HG02642 (cell line): ENCODE results near the gene SPOCK3.
"Not testable (repeated sequence)": the region's sequence is repeated elsewhere in the genome, so short reads cannot be mapped to it uniquely, and the experiment has no call there.

Experiments used
- ATAC-seq: cut with Tn5 transposase; IDR thresholded peaks from one replicate; pipeline ENCODE4 v1.9.1; 2021; ENCODE audit warnings: mild to moderate bottlenecking; ENCODE audit not compliant: unreplicated experiment, poor library complexity

The SPOCK3 gene

DNA sequence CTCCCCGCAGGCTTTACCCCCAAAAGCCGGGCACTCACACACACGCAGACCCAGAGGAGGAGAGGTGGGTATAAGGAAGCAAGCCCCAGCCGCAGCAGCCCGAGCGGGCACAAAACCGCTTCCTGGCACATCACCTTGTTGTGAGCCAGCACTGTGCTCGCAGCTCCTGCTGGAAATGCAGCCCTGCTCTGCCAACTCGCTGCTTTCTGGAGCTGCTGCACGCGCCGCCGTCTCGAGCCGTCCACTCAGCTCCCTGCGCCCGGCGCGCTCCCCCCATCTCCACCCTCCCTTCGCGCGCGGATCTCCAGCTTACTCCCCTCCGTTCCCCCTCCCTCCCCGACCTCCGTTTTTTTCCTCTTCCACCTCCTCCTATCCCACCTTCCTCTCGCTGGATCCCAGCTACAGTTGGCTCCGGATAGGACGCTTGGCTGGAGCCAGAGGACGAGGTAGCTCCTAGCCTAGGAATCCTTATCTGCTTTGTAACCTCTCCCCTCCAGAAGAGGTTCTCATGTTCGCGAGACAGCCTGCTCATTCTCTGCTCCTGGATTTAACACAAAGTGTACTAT lies at the start of gene SPOCK3:
TSS of gene SPOCK3 (minus strand) at position 179 of the 566 bp plus-strand sequence.
- ATAC-seq: peak; percentile 43

DNA sequence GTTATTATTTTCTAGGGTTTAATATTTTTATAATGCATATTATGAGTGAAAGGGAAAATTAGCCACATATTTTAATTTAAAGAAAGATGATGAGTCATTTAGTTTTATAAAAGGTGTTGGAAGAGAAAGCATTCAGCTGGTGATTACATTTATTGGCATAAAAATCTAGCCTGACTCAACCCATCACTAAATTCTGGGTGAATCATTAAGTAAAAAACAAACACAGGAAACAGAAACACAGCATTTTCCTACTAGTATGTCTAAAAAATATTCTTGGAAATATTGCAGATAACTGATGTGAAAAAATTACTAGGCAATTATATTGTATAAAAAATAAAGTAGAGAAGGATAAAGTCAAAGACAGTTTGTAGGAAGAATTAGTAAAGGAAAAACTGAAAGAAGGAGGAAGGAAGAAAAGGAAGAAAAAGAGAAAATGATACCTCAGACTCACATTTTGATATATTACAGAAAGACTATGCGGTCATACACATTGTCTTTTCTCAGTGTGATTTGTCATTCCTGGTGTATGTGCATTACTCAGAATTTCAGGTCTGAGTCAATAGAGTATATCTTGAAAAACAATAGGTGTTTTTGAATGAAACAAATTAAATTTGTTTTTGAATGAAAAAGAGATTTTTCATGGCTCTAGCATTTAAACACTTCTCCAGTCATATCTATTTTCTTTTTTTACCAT lies 48.0 kb upstream of the SPOCK3 start:
- no peak for ATAC-seq

DNA sequence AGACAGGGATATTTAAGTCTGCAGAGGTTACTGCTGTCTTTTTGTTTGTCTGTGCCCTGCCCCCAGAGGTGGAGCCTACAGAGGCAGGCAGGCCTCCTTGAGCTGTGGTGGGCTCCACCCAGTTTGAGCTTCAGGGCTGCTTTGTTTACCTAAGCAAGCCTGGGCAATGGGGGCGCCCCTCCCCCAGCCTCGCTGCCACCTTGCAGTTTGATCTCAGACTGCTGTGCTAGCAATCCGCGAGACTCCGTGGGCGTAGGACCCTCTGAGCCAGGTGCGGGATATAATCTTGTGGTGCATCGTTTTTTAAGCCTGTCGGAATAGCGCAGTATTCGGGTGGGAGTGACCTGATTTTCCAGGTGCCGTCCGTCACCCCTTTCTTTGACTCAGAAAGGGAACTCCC lies 47.3 kb upstream of the SPOCK3 start:
- ATAC-seq: not testable (repeated sequence)

DNA sequence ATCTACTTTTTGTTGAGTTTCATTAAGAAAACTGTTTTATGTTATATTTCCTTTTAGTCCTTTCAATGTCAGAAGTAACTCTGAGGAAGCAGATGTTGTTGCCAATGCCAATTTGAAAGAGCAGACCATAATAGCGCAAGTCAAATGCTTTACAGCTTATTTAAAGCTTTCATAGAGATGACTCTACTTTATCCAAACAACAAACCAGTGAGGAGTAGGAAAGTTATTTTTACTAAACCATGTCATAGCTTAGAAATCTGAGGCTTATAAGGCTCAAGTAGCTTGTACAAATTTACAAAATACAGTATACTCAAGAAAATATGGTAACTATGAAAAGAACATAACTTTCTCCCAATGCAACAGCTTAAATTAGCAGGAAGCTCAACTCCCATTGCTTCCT lies 40.1 kb upstream of the SPOCK3 start:
- no peak for ATAC-seq

DNA sequence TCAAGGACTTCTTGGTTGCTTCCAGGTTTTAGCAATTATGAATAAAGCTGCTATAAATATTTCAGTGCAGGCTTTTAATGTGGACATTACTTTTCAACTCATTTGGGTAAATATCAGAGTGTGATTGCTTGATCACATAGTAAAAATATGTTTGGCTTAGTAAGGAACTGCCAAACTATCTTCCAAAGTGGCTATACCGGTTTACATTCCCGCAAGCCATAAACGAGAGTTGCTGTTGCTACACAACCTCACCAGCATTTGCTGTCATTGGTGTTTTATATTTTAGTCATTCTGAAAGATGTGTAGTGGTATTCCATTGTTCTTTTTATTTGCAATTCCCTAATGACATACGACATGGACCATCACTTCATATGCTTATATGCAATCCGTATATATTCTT lies 30.9 kb upstream of the SPOCK3 start:
- no peak for ATAC-seq

DNA sequence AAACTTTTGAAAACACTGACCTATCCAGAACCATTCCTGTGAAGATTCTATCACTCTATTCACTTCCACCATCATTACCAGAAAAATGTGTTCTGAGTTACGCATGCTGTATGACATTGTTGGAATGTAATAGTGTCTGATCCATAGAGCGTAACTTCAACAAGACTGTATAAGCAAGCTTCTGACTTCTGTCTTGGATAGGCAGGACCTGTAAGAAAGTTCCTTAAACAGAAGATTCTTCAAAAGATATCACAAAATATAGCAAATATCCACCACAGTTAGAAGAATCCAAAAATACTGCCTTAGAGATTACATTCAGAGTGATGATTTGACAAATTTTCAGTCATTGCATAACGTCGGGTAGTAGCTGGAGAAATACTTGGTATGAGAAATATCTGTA lies 14.0 kb upstream of the SPOCK3 start:
- no peak for ATAC-seq

DNA sequence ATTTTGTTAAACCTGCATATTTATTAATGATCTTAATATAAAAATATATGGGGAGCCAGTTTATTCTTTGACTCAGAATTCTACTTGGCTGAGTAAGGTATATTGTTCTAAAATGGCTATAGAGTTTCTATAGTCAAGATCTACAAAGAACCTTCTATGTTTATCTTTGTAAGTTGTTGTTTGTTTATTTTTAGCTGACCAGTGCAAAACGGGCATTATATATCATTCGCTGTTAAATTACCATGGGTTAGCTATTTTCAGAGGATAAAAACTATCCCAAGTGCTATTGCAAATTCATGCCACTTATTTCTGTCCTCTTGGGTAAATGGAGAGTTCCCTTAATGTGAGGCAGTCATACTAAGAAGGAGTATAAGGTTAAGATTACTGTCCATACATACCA lies 5.3 kb upstream of the SPOCK3 start:
- ATAC-seq: no peak

DNA sequence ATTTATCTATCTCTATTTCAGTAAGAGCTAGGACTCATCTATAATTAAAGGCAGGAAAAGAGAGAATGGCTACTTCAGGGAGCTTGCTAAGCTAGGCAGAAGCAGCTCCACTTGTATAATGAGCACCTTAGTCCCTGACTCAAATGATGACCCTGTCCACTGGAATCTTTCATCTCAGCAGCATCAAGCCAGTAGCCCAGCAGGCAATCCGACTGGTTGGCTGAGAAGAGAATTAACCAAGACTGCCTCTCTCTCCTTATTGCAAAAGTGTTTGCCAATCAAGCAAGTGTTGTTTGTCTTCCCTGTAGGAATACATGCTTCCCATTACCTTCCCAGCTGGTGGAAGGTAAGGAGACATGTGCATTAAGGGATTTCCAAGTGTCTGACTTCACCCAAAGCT lies 3.9 kb upstream of the SPOCK3 start:
- ATAC-seq: no peak

DNA sequence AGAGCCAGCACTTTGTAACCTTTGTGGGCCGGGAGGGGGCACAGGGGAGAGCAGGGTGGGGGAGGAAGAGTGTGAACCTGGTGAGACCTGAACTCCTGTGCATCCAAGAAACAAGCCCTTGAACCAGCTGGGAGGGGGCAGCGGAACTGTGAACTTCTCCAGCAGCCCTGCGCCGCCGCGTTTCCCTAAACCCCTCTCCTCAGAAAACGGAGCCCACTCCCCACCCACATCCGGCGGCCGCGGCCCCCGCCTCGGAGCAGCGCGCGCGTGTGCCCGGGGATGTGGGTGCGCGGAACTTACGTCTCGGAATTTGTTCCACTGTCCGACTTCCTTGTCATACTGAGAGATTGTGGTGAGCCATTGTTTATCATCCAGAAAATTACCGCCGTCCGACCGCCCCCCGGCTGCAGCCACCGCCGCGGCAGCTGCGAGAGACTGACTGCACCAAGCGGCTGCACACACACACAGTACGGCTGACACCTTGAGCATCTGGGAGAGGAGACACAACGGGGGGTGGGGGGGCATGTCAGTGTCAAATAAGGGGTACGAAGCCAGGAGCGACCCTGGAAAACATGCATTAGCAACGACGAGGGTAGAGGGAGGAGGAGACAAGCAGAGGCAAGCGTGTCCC lies 494 bp downstream of the SPOCK3 start:
- ATAC-seq: peak; percentile 78

DNA sequence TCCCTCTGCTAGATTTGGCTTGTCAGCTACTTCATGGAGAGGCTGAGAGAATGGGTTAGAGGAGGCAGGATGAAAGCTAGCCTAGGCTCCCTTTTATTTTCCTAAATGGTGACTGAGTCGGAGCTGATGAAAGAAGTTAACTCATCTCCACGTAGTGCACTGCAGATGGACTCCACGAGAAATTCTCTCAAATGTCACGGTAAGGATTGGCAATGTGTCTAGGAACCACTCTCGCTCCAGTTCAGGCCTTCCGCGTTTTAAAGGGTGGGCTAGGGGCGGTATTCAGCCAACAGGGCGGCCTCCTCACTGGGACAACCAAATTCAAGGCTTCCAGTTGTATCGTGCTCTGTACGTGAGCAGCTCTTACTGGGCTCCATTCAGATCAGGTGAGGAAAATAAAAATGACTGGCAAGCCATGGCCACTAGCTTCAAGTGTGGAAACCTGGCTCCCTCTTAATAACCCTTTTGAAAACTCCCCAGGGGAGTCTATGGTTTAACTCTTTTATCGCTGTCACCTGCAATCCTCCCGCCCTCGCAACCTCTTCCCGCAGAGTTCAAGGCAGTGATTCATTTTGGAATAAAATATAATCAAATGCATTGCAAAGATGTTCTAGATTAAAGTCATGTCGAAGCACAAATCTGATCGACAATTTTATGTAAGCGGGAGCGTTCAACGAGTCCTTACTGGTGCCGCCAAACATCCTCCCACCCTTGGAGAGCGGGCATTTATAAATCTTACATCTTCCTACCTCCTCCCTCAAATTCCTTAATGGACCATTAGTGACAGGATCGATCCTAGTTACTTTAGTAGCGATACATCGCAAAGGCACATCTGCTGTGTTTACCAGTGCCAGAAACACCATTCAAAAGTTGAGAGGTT lies 1.2 kb downstream of the SPOCK3 start:
- ATAC-seq: no peak

DNA sequence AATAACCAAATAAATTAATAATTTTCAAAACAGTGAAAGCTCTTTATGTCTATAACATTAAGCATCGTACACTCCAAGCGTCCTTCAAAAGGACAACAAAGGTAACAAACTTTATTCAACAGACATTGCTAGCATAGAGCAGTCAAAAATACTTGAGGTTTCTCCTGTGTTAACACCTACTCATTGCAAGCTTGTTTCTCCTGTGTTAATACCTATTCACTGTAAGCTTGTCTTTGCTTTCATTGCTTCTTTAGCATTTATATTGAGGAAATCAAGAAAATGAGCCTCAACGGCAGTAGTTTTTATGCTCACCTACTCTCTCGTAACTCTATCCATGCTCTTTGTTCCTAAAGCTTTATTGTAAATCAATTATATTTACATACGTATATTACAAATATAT lies 3.5 kb downstream of the SPOCK3 start:
- no peak for ATAC-seq

DNA sequence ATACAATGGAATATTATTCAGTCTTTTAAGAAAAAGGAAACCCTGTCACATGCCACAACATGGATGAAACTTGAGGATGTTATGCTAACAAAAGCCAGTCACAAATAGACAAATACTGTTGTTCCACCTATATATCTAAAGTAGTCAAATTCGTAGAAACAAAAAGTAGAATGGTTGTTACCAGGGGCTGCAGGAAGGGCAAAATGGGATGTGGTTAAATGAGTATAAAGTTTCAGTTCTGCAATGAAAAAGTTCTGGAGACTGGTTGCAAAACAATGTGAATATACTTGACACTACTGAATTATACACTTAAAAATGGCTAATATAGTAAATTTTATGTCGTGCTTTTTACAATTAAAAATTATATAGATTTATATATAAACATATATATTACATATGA lies 12.2 kb downstream of the SPOCK3 start:
- peak; percentile 89 for ATAC-seq

DNA sequence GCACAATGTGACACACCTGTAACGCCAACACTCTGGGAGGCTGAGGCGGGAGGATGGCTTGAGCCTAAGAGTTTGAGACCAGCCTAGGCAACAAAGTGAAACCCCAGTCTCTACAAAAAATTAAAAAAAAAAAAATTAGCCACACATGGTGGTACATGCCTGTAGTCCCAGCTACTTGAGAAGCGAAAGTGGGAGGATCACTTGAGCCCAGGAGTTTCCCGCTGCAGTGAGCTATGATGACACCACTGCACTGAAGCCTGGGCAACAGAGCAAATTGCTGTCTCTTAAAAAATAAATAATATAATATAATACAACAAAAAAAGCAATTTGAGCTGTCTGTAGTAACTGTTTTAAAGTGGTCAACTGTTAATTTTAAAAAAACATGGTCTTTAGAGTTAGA lies 13.2 kb downstream of the SPOCK3 start:
- ATAC-seq: no peak

DNA sequence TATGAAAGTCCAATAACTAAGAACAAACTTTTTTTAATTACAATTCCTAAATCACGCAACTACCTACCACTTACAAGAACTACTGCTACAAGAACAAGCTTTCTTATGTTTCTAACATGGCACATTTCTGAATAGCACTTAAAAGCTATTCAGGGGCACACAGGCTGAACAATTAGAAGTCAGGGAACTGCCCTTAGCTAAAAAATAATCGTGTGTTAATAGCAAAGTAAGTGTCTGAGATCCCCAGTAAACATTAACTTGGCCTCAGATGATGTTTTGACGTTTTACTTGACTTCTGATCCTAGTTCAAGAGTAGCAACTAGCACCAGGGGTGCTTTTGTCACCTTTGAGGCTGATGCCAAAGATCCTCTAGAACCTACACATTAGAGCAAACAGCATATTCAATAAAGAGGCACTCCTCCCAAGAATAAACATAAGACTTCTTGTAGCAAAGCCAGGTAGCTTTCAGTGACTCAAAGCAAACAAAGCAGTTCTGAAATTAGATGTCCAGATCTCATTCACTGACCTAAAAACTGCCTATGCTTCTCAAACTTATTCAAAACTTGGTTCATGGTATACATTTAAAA lies 16.2 kb downstream of the SPOCK3 start:
- ATAC-seq: no peak

DNA sequence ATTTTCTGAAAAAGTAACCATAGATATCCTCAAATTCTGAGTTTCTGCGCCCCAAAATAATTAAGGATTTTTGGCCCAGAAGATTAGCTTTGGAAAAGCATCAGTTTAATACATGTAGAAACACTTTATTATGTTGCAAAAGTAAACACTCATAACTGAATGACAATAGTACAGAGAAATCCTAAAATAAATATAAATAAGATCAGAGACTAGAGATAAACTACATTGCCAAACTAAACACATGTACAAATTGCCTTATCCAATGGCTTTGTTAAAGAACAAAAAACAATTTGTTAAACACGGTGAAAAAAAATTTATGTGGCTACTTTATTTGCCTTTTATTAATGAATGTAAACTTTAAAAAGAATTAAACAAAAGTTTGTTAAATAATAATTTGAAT lies 17.5 kb downstream of the SPOCK3 start:
- no peak for ATAC-seq

DNA sequence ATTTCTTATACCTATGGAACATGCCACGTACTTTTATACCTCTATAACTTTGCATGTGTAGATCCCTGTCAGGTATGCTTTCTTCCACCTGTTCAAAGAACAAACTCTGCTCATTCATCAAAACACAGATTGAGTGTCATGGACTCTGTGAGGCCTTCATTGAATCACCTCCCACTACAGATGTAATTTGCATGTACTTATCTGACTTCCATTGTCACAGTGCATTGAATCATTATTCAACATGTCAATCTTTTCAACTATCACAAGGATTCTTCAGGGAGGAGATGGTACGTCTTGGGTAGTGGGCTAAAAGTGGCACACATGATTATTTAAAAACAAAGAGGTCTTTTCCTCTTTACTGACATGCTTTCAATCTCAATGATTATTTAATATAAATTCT lies 24.1 kb downstream of the SPOCK3 start:
- ATAC-seq: no peak

DNA sequence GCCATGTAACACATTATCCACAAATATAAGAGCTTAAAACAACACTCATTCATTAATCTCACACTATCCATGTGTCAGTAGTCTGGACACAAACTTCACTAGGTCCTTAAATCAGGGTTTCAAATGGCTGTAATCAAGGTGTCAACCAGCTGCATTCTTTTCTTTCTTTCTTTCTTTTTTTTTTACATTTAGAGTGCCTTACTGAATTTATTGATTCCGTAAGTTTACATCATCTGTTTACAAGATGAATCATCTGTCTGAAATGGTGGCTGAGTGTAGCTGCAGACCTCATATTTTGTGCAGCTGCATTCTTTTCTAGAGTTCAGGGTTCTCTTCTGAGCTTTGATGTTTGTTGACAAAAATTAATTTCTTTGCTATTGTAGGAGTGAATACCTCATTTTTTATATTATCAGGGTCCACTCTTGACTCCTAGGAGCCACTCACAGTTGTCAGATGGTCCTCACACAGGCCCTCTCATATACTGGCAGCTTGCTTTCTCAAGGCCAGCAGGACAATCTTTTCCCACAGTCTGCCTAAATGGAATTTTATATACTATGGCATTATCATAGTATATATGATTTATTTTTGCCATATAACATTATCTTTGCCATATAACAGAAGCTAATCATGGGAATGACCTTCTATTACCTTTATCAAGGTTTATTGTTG lies 37.8 kb downstream of the SPOCK3 start:
- ATAC-seq: no peak

DNA sequence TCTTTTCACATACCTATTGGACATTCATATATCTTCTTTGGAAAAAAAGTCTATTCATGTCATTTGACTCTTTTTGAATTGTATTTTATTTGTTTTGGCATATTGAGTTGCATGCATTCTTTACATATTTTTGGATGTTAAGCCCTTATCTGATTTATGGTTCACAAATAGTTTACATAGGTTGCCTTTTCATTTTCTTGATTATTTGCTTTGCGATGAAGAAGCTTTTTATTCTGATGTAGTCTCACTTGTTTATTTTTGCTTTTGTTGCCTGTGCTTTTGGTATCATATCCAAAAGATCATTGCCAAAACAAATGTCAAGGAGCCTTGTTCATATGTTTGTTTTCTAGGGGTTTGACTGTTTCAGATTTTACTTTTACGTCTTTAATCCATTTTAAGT lies 43.9 kb downstream of the SPOCK3 start:
- no peak for ATAC-seq

DNA sequence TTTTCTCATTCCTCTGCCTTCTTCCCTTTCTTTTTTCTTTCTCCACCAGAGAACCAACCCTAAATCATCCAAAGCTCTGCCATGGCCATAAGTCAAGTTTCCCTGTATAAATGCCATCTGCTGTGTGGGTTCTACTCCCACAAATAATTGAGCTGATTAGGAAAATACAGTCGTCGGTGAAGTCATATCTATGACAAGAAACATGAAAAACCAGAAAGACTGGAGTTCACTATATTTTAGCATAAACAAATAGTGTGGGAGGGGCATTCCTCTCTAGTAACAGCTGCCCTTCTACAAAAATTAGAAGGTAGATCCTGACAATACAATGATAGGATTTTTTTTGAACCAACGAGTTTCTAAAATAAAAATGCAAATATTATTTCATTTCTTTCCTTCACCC lies 48.8 kb downstream of the SPOCK3 start:
- no peak for ATAC-seq

DNA sequence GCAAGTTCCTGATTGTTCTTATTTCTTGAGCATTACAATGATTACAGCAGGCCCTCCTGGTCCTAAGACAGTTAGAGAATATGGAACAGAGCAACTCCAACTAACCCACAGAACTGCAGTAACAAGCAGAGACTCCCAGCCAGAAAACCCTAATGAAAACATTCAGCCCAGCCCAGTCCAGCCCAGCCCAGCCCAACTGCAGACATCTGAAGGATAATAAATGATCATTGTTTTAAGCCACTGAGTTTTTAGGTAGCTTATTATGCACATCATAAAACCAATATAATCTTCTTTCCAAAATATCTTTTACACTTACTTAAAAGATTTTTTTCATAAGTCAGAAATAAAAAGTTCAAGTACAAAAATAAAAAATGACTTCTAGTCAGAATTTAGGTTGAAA lies 51.3 kb downstream of the SPOCK3 start:
- no peak for ATAC-seq
